ENCODE results near the gene LGALS12.

The LGALS12 gene

GRCh38 chr11:63476618-63477017 is 29.3 kb upstream of the LGALS12 start:
- no peak for ATAC-seq (ENCODE audit: low read depth)
- Histone ChIP-seq H3K27me3 (ENCODE audit: insufficient read depth, poor library complexity, severe bottlenecking) (no peaks in the 10 kb centered on the region), H3K4me3 (ENCODE audit: severe bottlenecking) (no peak overlapping the region), H3K27ac (ENCODE audit: poor library complexity, severe bottlenecking) (no peak overlapping the region), H3K9me3 (ENCODE audit: severe bottlenecking) (peaks cover 8% of the 10 kb centered on the region), H3K36me3 (ENCODE audit: low read depth) (no peaks in the 10 kb centered on the region), H3K4me1 (ENCODE audit: insufficient read depth, poor library complexity, severe bottlenecking) (no peaks in the 10 kb centered on the region)
- no peak for DNase-seq (ENCODE audit: low spot score)
- TF ChIP-seq CTCF (IDR thresholded peaks at IDR 0.05; ENCODE audit: poor library complexity, severe bottlenecking) = no peak

- no peak for DNase-seq (ENCODE audit: low spot score)
- no peaks in the 10 kb centered on the region for H3K27me3 ChIP-seq (ENCODE audit: insufficient read depth, poor library complexity, severe bottlenecking)
- no peak overlapping the region for H3K27ac ChIP-seq (ENCODE audit: poor library complexity, severe bottlenecking)
- no peaks in the 10 kb centered on the region for H3K36me3 ChIP-seq (ENCODE audit: low read depth)
- H3K4me1 ChIP-seq (ENCODE audit: insufficient read depth, poor library complexity, severe bottlenecking) = no peaks in the 10 kb centered on the region
- H3K9me3 ChIP-seq (ENCODE audit: severe bottlenecking) = peaks cover 8% of the 10 kb centered on the region
- TF ChIP-seq CTCF (IDR thresholded peaks at IDR 0.05; ENCODE audit: poor library complexity, severe bottlenecking) = peak; percentile 91
- no peak overlapping the region for H3K4me3 ChIP-seq (ENCODE audit: severe bottlenecking)
- peak; percentile 66 for ATAC-seq (ENCODE audit: low read depth)
These were observed 27.0 kb upstream of the LGALS12 start for GRCh38 chr11:63478896-63479295.

GRCh38 chr11:63480039-63480438 is 25.8 kb upstream of the LGALS12 start:
- DNase-seq (ENCODE audit: low spot score) = no peak

GRCh38 chr11:63485777-63486176 is 20.1 kb upstream of the LGALS12 start:
- TF ChIP-seq CTCF (IDR thresholded peaks at IDR 0.05; ENCODE audit: poor library complexity, severe bottlenecking) = no peak
- no peak for DNase-seq (ENCODE audit: low spot score)
- ATAC-seq (ENCODE audit: low read depth) = no peak
- H3K4me3 ChIP-seq (ENCODE audit: severe bottlenecking) = no peak overlapping the region
- H3K4me1 ChIP-seq (ENCODE audit: insufficient read depth, poor library complexity, severe bottlenecking) = no peaks in the 10 kb centered on the region
- H3K36me3 ChIP-seq (ENCODE audit: low read depth) = no peaks in the 10 kb centered on the region
- H3K27ac ChIP-seq (ENCODE audit: poor library complexity, severe bottlenecking) = no peak overlapping the region
- H3K9me3 ChIP-seq (ENCODE audit: severe bottlenecking) = no peaks in the 10 kb centered on the region
- H3K27me3 ChIP-seq (ENCODE audit: insufficient read depth, poor library complexity, severe bottlenecking) = peaks cover 27% of the 10 kb centered on the region

More at GRCh38 chr11:63480039-63480438, 25.8 kb upstream of the LGALS12 start:
- TF ChIP-seq CTCF (IDR thresholded peaks at IDR 0.05; ENCODE audit: poor library complexity, severe bottlenecking) = no peak
- no peak for ATAC-seq (ENCODE audit: low read depth)
- peaks cover 8% of the 10 kb centered on the region for H3K9me3 ChIP-seq (ENCODE audit: severe bottlenecking)
- no peaks in the 10 kb centered on the region for H3K27me3 ChIP-seq (ENCODE audit: insufficient read depth, poor library complexity, severe bottlenecking)
- H3K4me3 ChIP-seq (ENCODE audit: severe bottlenecking) = no peak overlapping the region
- no peaks in the 10 kb centered on the region for H3K36me3 ChIP-seq (ENCODE audit: low read depth)
- no peak overlapping the region for H3K27ac ChIP-seq (ENCODE audit: poor library complexity, severe bottlenecking)
- no peaks in the 10 kb centered on the region for H3K4me1 ChIP-seq (ENCODE audit: insufficient read depth, poor library complexity, severe bottlenecking)

- no peak for DNase-seq (ENCODE audit: low spot score)
- H3K36me3 ChIP-seq (ENCODE audit: low read depth) = no peaks in the 10 kb centered on the region
- no peak for TF ChIP-seq CTCF (IDR thresholded peaks at IDR 0.05; ENCODE audit: poor library complexity, severe bottlenecking)
- no peaks in the 10 kb centered on the region for H3K9me3 ChIP-seq (ENCODE audit: severe bottlenecking)
- no peak overlapping the region for H3K4me3 ChIP-seq (ENCODE audit: severe bottlenecking)
- H3K4me1 ChIP-seq (ENCODE audit: insufficient read depth, poor library complexity, severe bottlenecking) = no peaks in the 10 kb centered on the region
- no peak for ATAC-seq (ENCODE audit: low read depth)
- peaks cover 53% of the 10 kb centered on the region for H3K27me3 ChIP-seq (ENCODE audit: insufficient read depth, poor library complexity, severe bottlenecking)
- H3K27ac ChIP-seq (ENCODE audit: poor library complexity, severe bottlenecking) = no peak overlapping the region
These were observed 17.1 kb upstream of the LGALS12 start for GRCh38 chr11:63488789-63489188.

All from RWPE2 (cell line).